ENCODE measurements around the gene RIMS3.

DNA sequence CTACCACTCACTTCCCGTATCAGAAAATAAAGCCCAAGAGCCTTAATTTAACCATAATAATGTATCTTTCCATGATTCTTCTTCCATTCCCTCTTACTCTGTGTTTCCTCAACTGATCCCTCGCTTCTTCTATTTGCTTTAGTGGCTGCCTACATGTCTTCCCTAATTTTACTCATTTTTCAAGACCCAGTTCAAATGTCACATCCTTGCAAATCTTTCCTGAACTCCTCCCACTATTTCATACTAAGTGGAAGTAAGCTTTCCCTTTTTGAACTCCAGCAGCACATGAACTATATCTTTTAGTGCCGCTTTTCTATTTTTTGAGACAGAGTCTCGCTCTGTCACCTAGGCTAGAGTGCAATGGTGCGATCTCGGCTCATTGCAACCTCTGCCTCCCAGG, 22.2 kb upstream of the RIMS3 start:
- TF ChIP-seq POLR2A (IDR thresholded peaks at IDR 0.05; ENCODE audit: borderline replicate concordance, extremely low read depth, insufficient read depth, insufficient read length) (no peak), CEBPB (IDR thresholded peaks at IDR 0.05; ENCODE audit: low read depth) (no peak), POLR2AphosphoS5 (IDR thresholded peaks at IDR 0.05; ENCODE audit: low read depth, low read length) (no peak), EZH2 (IDR thresholded peaks at IDR 0.05) (no peak), SRF (IDR thresholded peaks at IDR 0.05; ENCODE audit: low read depth) (no peak), ELF1 (IDR thresholded peaks at IDR 0.05; ENCODE audit: borderline replicate concordance, low read depth) (no peak), JUND (IDR thresholded peaks at IDR 0.05) (no peak), YY1 (IDR thresholded peaks at IDR 0.05; ENCODE audit: extremely low read depth, insufficient replicate concordance, low read depth, low read length) (no peak), EZH2phosphoT487 (IDR thresholded peaks at IDR 0.05; ENCODE audit: borderline replicate concordance) (no peak)
- TF ChIP-seq, protein P1, sequence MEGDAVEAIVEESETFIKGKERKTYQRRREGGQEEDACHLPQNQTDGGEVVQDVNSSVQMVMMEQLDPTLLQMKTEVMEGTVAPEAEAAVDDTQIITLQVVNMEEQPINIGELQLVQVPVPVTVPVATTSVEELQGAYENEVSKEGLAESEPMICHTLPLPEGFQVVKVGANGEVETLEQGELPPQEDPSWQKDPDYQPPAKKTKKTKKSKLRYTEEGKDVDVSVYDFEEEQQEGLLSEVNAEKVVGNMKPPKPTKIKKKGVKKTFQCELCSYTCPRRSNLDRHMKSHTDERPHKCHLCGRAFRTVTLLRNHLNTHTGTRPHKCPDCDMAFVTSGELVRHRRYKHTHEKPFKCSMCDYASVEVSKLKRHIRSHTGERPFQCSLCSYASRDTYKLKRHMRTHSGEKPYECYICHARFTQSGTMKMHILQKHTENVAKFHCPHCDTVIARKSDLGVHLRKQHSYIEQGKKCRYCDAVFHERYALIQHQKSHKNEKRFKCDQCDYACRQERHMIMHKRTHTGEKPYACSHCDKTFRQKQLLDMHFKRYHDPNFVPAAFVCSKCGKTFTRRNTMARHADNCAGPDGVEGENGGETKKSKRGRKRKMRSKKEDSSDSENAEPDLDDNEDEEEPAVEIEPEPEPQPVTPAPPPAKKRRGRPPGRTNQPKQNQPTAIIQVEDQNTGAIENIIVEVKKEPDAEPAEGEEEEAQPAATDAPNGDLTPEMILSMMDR (IDR thresholded peaks at IDR 0.05 in 2 of 3, conservative IDR thresholded peaks at IDR 0.05 in 1 of 3; ENCODE audit: borderline replicate concordance in 1 of 3, insufficient read depth in 1 of 3, low read depth in 2 of 3, low read length in 2 of 3) = no peak
- TF ChIP-seq, protein P2, sequence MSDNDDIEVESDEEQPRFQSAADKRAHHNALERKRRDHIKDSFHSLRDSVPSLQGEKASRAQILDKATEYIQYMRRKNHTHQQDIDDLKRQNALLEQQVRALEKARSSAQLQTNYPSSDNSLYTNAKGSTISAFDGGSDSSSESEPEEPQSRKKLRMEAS (IDR thresholded peaks at IDR 0.05) = no peak
- TF ChIP-seq, protein P3, sequence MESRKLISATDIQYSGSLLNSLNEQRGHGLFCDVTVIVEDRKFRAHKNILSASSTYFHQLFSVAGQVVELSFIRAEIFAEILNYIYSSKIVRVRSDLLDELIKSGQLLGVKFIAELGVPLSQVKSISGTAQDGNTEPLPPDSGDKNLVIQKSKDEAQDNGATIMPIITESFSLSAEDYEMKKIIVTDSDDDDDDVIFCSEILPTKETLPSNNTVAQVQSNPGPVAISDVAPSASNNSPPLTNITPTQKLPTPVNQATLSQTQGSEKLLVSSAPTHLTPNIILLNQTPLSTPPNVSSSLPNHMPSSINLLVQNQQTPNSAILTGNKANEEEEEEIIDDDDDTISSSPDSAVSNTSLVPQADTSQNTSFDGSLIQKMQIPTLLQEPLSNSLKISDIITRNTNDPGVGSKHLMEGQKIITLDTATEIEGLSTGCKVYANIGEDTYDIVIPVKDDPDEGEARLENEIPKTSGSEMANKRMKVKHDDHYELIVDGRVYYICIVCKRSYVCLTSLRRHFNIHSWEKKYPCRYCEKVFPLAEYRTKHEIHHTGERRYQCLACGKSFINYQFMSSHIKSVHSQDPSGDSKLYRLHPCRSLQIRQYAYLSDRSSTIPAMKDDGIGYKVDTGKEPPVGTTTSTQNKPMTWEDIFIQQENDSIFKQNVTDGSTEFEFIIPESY (IDR thresholded peaks at IDR 0.05; ENCODE audit: extremely low read depth, insufficient replicate concordance, low read length) = no peak
- TF ChIP-seq, protein P4, sequence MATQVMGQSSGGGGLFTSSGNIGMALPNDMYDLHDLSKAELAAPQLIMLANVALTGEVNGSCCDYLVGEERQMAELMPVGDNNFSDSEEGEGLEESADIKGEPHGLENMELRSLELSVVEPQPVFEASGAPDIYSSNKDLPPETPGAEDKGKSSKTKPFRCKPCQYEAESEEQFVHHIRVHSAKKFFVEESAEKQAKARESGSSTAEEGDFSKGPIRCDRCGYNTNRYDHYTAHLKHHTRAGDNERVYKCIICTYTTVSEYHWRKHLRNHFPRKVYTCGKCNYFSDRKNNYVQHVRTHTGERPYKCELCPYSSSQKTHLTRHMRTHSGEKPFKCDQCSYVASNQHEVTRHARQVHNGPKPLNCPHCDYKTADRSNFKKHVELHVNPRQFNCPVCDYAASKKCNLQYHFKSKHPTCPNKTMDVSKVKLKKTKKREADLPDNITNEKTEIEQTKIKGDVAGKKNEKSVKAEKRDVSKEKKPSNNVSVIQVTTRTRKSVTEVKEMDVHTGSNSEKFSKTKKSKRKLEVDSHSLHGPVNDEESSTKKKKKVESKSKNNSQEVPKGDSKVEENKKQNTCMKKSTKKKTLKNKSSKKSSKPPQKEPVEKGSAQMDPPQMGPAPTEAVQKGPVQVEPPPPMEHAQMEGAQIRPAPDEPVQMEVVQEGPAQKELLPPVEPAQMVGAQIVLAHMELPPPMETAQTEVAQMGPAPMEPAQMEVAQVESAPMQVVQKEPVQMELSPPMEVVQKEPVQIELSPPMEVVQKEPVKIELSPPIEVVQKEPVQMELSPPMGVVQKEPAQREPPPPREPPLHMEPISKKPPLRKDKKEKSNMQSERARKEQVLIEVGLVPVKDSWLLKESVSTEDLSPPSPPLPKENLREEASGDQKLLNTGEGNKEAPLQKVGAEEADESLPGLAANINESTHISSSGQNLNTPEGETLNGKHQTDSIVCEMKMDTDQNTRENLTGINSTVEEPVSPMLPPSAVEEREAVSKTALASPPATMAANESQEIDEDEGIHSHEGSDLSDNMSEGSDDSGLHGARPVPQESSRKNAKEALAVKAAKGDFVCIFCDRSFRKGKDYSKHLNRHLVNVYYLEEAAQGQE (IDR thresholded peaks at IDR 0.05; ENCODE audit: low read depth) = no peak
- TF ChIP-seq, protein P5, sequence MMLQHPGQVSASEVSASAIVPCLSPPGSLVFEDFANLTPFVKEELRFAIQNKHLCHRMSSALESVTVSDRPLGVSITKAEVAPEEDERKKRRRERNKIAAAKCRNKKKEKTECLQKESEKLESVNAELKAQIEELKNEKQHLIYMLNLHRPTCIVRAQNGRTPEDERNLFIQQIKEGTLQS (IDR thresholded peaks at IDR 0.05) = no peak

Data from HCT116 (cell line).